Spinal cord (tissue), 10 donors: ENCODE measurements around the gene TNIP2. TPM values are rescaled to one million over a fixed set of nuclear protein-coding genes. Genes with fewer than 3 reads are reported as not detected.
"Not testable (repeated sequence)": the region's sequence is repeated elsewhere in the genome, so short reads cannot be mapped to it uniquely, and the experiment has no call there.

Experiments
- DNase-seq, 6 donors: peaks; one replicate each; pipeline versions ENCODE4 v3.0.0 to v3.0.0-alpha.2; 2013 to 2015; ENCODE audit warnings: low spot score in 6 of 6, low read depth in 4 of 6
- H3K27ac ChIP-seq: one replicate; pipeline ENCODE4 v1.5.1; 2013; ENCODE audit warnings: low read depth, low read length, control low read depth
- H3K27me3 ChIP-seq: one replicate; pipeline ENCODE4 v1.6.1; 2013; ENCODE audit warnings: low read length; ENCODE audit not compliant: control insufficient read depth, insufficient read depth
- H3K36me3 ChIP-seq: one replicate; pipeline ENCODE4 v1.6.1; 2013; ENCODE audit warnings: low read length; ENCODE audit not compliant: control insufficient read depth, insufficient read depth
- H3K4me1 ChIP-seq: one replicate; pipeline ENCODE4 v1.6.1; 2013; ENCODE audit warnings: low read length; ENCODE audit not compliant: control insufficient read depth, insufficient read depth
- H3K4me3 ChIP-seq: one replicate; pipeline ENCODE4 v1.5.1; 2013; ENCODE audit warnings: low read depth, low read length, control low read depth
- H3K9me3 ChIP-seq: one replicate; pipeline ENCODE4 v1.6.1; 2013; ENCODE audit warnings: low read length; ENCODE audit not compliant: control insufficient read depth, insufficient read depth
- WGBS: methylation state at CpG from one replicate; pipeline ENCODE4 v1.1.5; 2013; ENCODE audit warnings: missing lambda C conversion rate; ENCODE audit not compliant: insufficient coverage; 5-methylcytosine and 5-hydroxymethylcytosine counted together
- polyA plus RNA-seq, 2 donors: library from polyadenylated mRNA; unstranded; fragments of 120-200 nt; gene quantifications; one replicate each; pipeline ENCODE4 v1.2.1, GENCODE V29; 2013; ENCODE audit not compliant: insufficient read length in 2 of 2
- total RNA-seq, 2 donors: library from RNA; depleted of rRNA in 1 of 2; stranded (reverse); fragments of 120-200 nt in 1 of 2; fragments of >200 nt in 1 of 2; gene quantifications; one replicate each; pipeline versions ENCODE4 v1.2.3 to v1.2.4, GENCODE V29; 2013 to 2014
- donor health status: healthy.

TNIP2 gene
- total and polyA plus RNA-seq, 4 donors = 6.6 to 18.6 (median 17.2) TPM

DNA sequence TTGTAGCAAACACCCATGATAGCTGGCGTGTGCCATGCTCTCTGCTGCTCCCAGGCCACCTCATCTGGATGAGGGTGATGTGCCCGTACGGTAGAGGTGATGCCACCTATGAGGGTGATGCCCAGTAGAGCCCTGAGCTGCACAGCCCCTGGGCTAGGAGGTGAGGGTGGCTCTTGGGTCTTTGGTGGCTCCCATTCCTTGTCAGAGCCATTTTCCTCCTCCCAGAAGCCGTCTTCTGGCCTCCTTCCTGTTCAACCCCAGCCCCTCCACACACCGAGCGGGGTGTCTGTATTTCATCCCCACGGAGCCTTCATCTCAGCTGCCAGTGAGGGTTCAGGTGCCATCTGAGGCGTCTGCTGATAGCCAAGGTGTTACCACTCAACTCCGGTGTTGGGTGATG lies 12.0 kb upstream of the TNIP2 start:
- Histone ChIP-seq H3K36me3 (no peaks in the 10 kb centered on the region), H3K27me3 (no peaks in the 10 kb centered on the region), H3K27ac (no peak overlapping the region), H3K9me3 (no peaks in the 10 kb centered on the region), H3K4me3 (no peak overlapping the region), H3K4me1 (peaks cover 8% of the 10 kb centered on the region)
- WGBS = 93% methylated on average over 9 of the region's 9 CpGs
- no peak for DNase-seq

DNA sequence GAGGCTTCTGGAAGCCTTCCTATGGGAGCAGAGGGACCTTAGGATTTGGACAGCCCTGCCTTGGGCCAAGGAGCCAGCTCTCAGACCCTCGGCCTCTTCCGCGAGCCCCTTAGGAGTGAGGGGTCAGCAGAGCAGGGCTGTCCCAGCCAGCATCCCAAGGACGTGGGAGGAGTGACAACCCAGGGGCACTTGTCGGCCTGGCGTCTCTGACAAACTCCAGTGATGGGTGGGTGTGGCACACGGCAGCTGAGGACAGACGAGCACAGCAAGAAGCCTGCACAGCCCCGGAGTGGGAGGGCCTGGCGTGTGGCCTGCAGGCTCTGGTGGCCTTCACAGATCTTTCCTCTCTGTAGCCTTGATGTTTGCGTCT lies 11.6 kb upstream of the TNIP2 start:
- Histone ChIP-seq H3K27me3 (no peaks in the 10 kb centered on the region), H3K36me3 (no peaks in the 10 kb centered on the region), H3K4me3 (no peak overlapping the region), H3K27ac (no peak overlapping the region), H3K9me3 (no peaks in the 10 kb centered on the region), H3K4me1 (peaks cover 8% of the 10 kb centered on the region)
- 78% methylated on average over 11 of the region's 11 CpGs for WGBS
- DNase-seq = no peak

DNA sequence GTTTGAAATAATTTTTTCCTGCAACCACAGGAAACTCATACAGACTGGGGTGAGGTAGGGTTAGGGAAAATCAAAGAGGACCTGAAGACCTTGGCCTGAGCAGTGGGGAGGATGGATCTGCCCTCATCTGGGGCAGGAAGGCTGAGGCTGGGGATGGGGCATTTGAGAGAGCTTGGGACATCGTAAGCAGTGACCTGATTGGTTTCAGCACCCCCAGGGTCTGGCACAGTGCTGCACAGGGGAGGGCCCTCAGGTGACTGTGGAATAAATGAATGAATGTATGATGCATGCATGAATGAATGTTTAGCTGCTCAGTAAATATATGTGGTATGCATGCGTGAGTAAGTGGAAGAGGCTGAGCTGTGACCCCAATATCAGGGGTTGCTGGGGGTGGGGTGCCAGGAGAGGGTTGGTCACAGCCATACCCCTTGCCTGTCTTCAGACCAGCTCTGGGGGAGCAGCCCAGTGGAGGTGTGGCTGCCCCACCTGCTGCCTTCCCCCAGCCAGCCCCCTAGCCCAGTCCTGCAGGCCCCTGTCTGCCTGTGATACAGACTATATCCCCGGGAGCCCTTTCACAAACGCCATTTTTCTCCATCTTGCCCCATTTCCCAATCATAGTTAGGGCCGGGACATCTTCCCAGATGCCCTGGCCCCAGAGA lies 11.0 kb upstream of the TNIP2 start:
- Histone ChIP-seq H3K27me3 (no peaks in the 10 kb centered on the region), H3K4me1 (peaks cover 8% of the 10 kb centered on the region), H3K36me3 (no peaks in the 10 kb centered on the region), H3K4me3 (no peak overlapping the region), H3K9me3 (no peaks in the 10 kb centered on the region), H3K27ac (no peak overlapping the region)
- DNase-seq = no peak
- WGBS = 87% methylated on average over 5 of the region's 5 CpGs

DNA sequence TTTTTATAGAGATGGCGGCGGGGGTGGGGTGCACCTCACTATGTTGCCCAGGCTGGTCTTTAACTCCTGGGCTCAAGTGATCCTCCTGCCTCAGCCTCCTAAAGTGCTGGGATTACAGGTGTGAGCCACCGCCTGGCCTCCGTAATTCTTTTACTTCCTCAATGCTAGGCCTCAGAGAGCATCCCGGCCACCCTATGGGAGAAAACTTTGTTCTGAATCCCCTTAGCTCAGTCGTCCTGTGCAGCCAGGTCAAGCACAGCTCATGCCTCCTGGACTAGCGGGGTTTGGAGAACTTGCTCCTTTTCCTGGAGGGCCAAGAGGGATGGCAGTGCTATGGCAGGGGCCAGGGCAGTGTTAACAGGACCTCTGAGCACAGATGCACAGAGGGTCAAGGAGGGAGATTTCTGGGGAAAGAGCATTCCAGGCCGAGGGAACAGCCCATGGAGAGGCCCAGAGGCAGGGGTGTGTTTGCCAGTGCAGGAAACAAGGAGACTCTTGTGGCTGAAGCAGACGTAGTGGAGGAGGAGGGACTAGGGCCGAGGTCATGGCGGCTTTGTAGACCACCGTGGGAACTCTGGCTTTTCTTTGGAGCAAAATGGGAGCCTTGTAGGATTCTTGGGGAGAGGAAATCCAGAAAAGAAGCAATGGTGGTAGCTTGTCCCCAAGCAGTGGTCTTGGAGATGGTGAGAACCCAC lies 9.8 kb upstream of the TNIP2 start:
- no peaks in the 10 kb centered on the region for H3K9me3 ChIP-seq
- no peak overlapping the region for H3K4me3 ChIP-seq
- peaks cover 11% of the 10 kb centered on the region for H3K4me1 ChIP-seq
- H3K27me3 ChIP-seq = no peaks in the 10 kb centered on the region
- 90% methylated on average over 12 of the region's 12 CpGs for WGBS
- H3K36me3 ChIP-seq = no peaks in the 10 kb centered on the region
- no peak for DNase-seq
- no peak overlapping the region for H3K27ac ChIP-seq

DNA sequence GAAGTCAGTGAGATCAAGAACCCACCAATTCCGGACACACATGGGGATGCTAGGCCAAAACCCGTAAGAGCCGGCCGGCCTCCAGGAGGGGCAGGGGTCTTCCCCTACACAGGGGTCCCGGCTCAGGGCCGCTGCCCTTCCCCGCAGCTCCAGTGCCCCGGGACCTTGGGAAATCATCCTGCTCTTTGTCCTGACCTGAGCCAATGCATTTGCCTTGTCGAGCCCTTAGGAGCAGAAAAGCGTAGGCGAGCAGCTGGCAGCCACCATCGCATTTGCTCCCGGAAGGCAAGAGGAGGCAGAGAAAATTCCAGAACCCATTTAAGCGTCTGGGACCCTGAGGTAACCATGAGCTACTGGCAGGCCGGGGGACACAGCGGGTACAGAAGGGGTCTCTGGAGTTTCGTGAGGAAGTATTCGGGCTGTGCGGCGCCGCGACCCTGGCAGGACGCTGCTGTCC lies 7.4 kb upstream of the TNIP2 start:
- no peaks in the 10 kb centered on the region for H3K27me3 ChIP-seq
- H3K36me3 ChIP-seq = no peaks in the 10 kb centered on the region
- peak overlapping the region; percentile 45 for H3K4me3 ChIP-seq
- no peaks in the 10 kb centered on the region for H3K9me3 ChIP-seq
- WGBS = 59% methylated on average over 23 of the region's 23 CpGs
- H3K27ac ChIP-seq = no peak overlapping the region
- peaks cover 11% of the 10 kb centered on the region for H3K4me1 ChIP-seq
- peak in 1 of 6 donors; percentile 30 for DNase-seq

DNA sequence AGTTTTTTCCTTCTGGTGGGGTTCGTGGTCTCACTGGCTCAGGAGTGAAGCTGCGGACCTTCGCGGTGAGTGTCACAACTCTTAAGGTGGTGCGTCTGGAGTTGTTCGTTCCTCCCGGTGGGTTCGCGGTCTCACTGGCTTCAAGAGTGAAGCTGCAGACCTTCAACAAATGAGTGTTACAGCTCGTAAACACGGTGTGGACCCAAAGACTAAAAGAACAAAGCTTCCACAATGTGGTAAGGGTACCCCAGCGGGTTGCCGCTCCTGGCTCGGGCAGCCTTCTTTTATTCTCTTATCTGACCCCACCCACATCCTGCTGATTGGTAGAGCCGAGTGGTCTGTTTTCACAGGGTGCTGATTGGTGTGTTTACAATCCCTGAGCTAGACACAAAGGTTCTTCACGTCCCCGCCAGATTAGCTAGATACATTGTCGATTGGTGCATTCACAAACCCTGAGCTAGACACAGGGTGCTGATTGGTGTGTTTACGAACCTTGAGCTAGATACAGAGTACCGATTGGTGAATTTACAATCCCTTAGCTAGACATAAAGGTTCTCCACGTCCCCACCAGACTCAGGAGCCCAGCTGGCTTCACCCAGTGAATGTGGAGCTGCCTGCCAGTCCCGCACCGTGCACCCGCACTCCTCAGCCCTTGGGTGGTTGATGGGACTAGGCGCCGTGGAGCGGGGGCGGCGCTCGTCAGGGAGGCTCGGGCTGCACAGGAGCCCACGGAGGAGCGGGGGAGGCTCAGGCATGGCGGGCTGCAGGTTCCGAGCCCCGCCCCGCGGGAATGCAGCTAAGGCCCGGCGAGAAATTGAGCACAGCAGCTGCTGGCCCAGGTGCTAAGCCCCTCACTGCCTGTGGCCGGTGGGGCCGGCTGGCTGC lies 6.6 kb upstream of the TNIP2 start:
- H3K4me1 ChIP-seq = peaks cover 11% of the 10 kb centered on the region
- not testable (repeated sequence) for H3K36me3 ChIP-seq, H3K27me3 ChIP-seq, H3K9me3 ChIP-seq, H3K27ac ChIP-seq, H3K4me3 ChIP-seq, DNase-seq
- 96% methylated on average over 31 of the region's 42 CpGs for WGBS

DNA sequence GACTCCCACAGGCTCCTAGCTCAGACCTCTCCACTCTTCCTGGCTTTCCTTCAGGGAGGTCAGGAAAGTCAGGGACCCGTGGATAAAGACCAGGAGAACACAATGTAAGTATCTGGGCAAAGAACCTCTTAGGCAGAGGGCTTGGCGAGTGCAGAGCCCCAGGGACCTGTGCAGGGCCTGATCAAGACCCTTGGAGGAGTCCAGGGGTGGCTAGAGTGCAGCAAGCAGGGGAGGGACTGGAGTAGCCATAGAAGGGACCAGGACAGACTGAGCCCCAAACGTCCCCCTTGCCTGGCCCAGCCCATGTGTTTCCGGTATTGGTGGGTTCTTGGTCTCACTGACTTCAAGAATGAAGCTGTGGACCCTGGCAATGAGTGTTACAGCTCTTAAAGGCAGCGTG lies 5.9 kb upstream of the TNIP2 start:
- Histone ChIP-seq H3K4me3 (no peak overlapping the region), H3K27me3 (no peaks in the 10 kb centered on the region), H3K4me1 (peaks cover 11% of the 10 kb centered on the region), H3K27ac (no peak overlapping the region), H3K9me3 (no peaks in the 10 kb centered on the region), H3K36me3 (no peaks in the 10 kb centered on the region)
- 81% methylated on average over 5 of the region's 5 CpGs for WGBS
- DNase-seq = no peak

DNA sequence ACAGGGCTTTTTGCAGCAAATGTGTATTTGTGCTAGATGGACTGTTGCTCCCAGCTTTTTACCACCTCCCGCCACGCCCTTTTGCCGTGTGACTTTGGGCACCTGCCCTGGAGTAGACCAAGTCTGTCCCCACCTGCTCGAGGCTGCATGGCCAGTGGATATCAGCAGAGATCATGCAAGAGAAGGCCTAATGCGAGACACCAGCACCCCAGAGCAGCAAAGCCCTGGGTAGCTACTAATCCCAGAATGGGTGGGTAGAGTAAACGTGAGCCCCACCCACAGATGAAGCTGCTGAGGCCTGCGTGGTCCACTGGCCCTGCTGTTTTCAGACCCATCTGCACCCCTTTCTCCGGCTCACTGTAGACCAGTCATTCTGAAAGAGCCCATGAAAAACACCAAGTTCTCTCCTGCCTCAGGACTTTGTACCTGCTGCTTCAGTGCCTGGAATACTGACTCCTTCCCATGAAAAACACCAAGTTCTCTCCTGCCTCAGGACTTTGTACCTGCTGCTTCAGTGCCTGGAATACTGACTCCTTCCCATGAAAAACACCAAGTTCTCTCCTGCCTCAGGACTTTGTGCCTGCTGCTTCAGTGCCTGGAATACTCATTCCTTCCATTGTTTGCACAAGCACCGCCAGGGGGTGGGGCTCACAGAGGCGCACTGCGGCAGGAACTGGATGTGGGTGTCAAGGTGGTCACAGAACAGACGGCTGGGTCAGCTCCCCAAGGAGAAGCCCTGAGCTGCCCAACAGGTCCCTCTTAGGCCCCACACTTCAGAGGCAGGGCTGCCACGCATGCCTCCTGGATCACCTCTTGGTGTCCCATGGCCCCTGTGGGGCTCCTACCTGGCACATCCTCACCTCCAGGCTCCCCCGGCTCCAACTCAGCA lies 5.1 kb upstream of the TNIP2 start:
- peaks cover 16% of the 10 kb centered on the region for H3K4me1 ChIP-seq
- H3K4me3 ChIP-seq = no peak overlapping the region
- no peaks in the 10 kb centered on the region for H3K36me3 ChIP-seq
- H3K27ac ChIP-seq = no peak overlapping the region
- WGBS = 75% methylated on average over 10 of the region's 14 CpGs
- no peaks in the 10 kb centered on the region for H3K9me3 ChIP-seq
- no peak for DNase-seq
- H3K27me3 ChIP-seq = no peaks in the 10 kb centered on the region

DNA sequence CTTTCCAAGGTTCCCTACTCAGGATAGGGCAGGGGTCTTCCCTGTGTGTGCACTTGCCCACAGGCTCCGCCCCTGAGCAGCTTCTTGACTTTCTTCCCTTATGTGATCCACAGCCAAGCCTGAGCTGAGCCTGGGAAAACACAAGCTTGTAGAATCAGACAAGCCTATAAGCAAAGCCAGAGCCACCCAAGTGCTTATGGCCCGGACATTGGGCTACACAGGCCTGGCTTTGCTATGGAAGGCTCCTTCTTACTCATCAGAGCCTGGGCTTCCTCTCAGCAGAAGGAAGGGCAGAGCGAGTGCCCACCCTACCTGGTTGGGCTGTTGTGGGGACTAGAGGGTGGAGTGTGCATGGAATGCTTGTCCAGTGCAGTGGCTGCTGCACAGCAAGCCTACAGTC lies 1.3 kb upstream of the TNIP2 start:
- H3K9me3 ChIP-seq = no peaks in the 10 kb centered on the region
- no peak overlapping the region for H3K4me3 ChIP-seq
- H3K27ac ChIP-seq = no peak overlapping the region
- WGBS = 100% methylated on average over 3 of the region's 3 CpGs
- DNase-seq = no peak
- H3K36me3 ChIP-seq = peaks cover under 1% of the 10 kb centered on the region
- H3K27me3 ChIP-seq = no peaks in the 10 kb centered on the region
- peaks cover 21% of the 10 kb centered on the region for H3K4me1 ChIP-seq
